Breast epithelium (tissue), 3 donors: Measurements from ENCODE around the gene TXNDC16.

Experiments
- CTCF ChIP-seq, 3 donors: fragments of 450-650 bp; IDR thresholded peaks; one replicate each; pipeline ENCODE4 v1.5.1; 2016 to 2017; ENCODE audit warnings: antibody characterized with exemption in 3 of 3, mild to moderate bottlenecking in 3 of 3, moderate library complexity in 3 of 3
- POLR2A ChIP-seq: fragments of 450-650 bp; IDR thresholded peaks from one replicate; pipeline ENCODE4 v1.6.1; 2016; ENCODE audit warnings: antibody characterized with exemption, mild to moderate bottlenecking, moderate library complexity

GRCh38 chr14:52430474-52430873 lies 121.8 kb downstream of the TXNDC16 start:
- no peak for TF ChIP-seq CTCF (IDR thresholded peaks at IDR 0.05)
- TF ChIP-seq POLR2A: no peak
